ENCODE measurements around the gene KANK3. TPM values are rescaled to one million over a fixed set of nuclear protein-coding genes. Genes with fewer than 3 reads are reported as not detected.

Gene KANK3
- total and polyA plus RNA-seq, 9 of the 15 experiments (the other 6 are each of a cell fraction or from before 2014, with no cell fraction given), result 0.03 to 0.40 (median 0.08) TPM; not detected in 6

GRCh38 chr19:8320564-8321066 is 22.4 kb downstream of the KANK3 start:
- Histone ChIP-seq H3K4me1 (replicated peaks in 1 of 2; ENCODE audit: control insufficient read depth in 2 of 2, insufficient read depth in 2 of 2, low read length in 2 of 2) (peaks cover 17 to 28% of the 10 kb centered on the region in 2 experiments), H3K27me3 (ENCODE audit: control insufficient read depth in 2 of 2, insufficient read depth in 2 of 2, low read length in 2 of 2) (no peaks in the 10 kb centered on the region), H3K4me2 (ENCODE audit: insufficient read depth, low read length) (peak overlapping the region; percentile 99), H3K27ac (ENCODE audit: extremely low read depth, low read depth, low read length) (peak overlapping the region; percentile 94), H2AFZ (ENCODE audit: low read depth, low read length) (peak overlapping the region; percentile 86), H3K9ac (ENCODE audit: insufficient read depth in 1 of 2, low read depth in 2 of 2, low read length in 2 of 2) (peak overlapping the region; percentile 99 to 100), H3K9me1 (ENCODE audit: control insufficient read depth, insufficient read depth, low read length) (no peaks in the 10 kb centered on the region), H3K9me3 (replicated peaks; ENCODE audit: control insufficient read depth, insufficient read depth, low read depth, low read length) (no peaks in the 10 kb centered on the region), H3K79me2 (ENCODE audit: control insufficient read depth, insufficient read depth, low read length) (peaks cover 50% of the 10 kb centered on the region), H3K36me3 (ENCODE audit: control insufficient read depth, insufficient read depth, low read length) (peaks cover 55% of the 10 kb centered on the region), H3K4me3 (peak overlapping the region; percentile 99), H4K20me1 (replicated peaks; ENCODE audit: control insufficient read depth, insufficient read depth, low read length) (peaks cover 26% of the 10 kb centered on the region; the same call in 1 of the 2 replicates)
- no TSS peak for BruUV-seq (replicated peaks)
- intact Hi-C loops (cut with micrococcal nuclease), result loop anchor here (1.0 to 10.0 kb wide), 2 partner anchors 23 to 56 kb away; partner anchors contain the start of gene KANK3
- 2% methylated on average over 12 of the region's 16 CpGs for WGBS (ENCODE audit: insufficient coverage, low coverage, missing lambda C conversion rate)
- in situ Hi-C loops (cut with MboI), result no loop called here
- ATAC-seq (peak; percentile 10), FAIRE-seq (peak; percentile 35), DNase-seq (ENCODE audit: extremely low read depth in 1 of 4, low spot score in 3 of 4) (peak in 2 of 4 experiments; percentile 11 to 39)
- ChIA-PET POLR2A (interaction anchor here (0.6 to 3.8 kb wide), 17 partner anchors 9 to 312 kb away, joined by 3 to 20 read pairs (median 5); partner anchors contain the start of gene RAB11B), CTCF (ENCODE audit: low intra/inter-chr PET ratio) (interaction anchor here (0.5 to 1.1 kb wide), 5 partner anchors 51 to 407 kb away, joined by 3 read pairs; no protein-coding TSS in a partner anchor)
- TF ChIP-seq ZBTB2 (IDR thresholded peaks at IDR 0.05), result 0 out of 2 replicates have a peak, but pooled peaks have one; percentile 16
- TF ChIP-seq ZNF778 (CRISPR knock-in tag; IDR thresholded peaks at IDR 0.05), result no peak
- no peak for TF ChIP-seq BRCA1 (IDR thresholded peaks at IDR 0.05)
- TF ChIP-seq BRCA1 (CRISPR knock-in tag; IDR thresholded peaks at IDR 0.05), result peak; percentile 65; the same call in 1 of the 2 replicates
- TF ChIP-seq CC2D1A (IDR thresholded peaks at IDR 0.05), result 0 out of 2 replicates have a peak, but pooled peaks have one; percentile 14
- TF ChIP-seq KDM2B (CRISPR knock-in tag; IDR thresholded peaks at IDR 0.05), result no peak
- 0 out of 2 replicates have a peak, but pooled peaks have one; percentile 9 for TF ChIP-seq SNIP1 (IDR thresholded peaks at IDR 0.05; ENCODE audit: low read depth)
- TF ChIP-seq PHB (CRISPR knock-in tag; IDR thresholded peaks at IDR 0.05), result no peak
- 0 out of 2 replicates have a peak, but pooled peaks have one; percentile 14 for TF ChIP-seq ELF4 (CRISPR knock-in tag; IDR thresholded peaks at IDR 0.05)
- TF ChIP-seq ARID4B (CRISPR knock-in tag; IDR thresholded peaks at IDR 0.05), result 0 out of 2 replicates have a peak, but pooled peaks have one; percentile 5
- 0 out of 2 replicates have a peak, but pooled peaks have one; percentile 32 for TF ChIP-seq KAT7 (CRISPR knock-in tag; IDR thresholded peaks at IDR 0.05; ENCODE audit: borderline replicate concordance)
- no peak for TF ChIP-seq NR2C2 (CRISPR knock-in tag; IDR thresholded peaks at IDR 0.05)
- no peak; the same call in 1 of the 2 replicates for TF ChIP-seq NR2C2 (tag; IDR thresholded peaks at IDR 0.05)
- TF ChIP-seq NCOA6 (IDR thresholded peaks at IDR 0.05), result no peak
- TF ChIP-seq TBP (optimal IDR thresholded peaks at IDR 0.05; ENCODE audit: low read depth, low read length), result peak; percentile 35
- TF ChIP-seq KLF13 (tag; IDR thresholded peaks at IDR 0.05; ENCODE audit: borderline replicate concordance, low read depth), result no peak

Data from K562 (cell line).